NCI-H1436 treated with DMSO at 0.1 percent for 48 hours (cell line): ENCODE data around the gene TRIM49D1.
"Not testable (repeated sequence)": the region's sequence is repeated elsewhere in the genome, so short reads cannot be mapped to it uniquely, and the experiment has no call there.

Experiments used
- DNase-seq: peaks from one replicate; lab custom pipeline; 2025; lab: John Stamatoyannopoulos, UW

The TRIM49D1 gene, protein sequence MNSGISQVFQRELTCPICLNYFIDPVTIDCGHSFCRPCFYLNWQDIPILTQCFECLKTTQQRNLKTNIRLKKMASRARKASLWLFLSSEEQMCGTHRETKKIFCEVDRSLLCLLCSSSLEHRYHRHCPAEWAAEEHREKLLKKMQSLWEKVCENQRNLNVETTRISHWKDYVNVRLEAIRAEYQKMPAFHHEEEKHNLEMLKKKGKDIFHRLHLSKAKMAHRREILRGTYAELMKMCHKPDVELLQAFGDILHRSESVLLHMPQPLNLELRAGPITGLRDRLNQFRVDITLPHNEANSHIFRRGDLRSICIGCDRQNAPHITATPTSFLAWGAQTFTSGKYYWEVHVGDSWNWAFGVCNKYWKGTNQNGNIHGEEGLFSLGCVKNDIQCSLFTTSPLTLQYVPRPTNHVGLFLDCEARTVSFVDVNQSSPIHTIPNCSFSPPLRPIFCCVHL

GRCh38 chr11:89922195-89922660 lies at the start of gene TRIM49D1:
TSS of gene TRIM49D1 (minus strand) at chr11:89922245. CDS start at chr11:89917710, 4,535 bp downstream.
- no peak for DNase-seq

- not testable (repeated sequence) for DNase-seq
Observed at GRCh38 chr11:89965737-89966136, 43.7 kb upstream of the TRIM49D1 start, which contains the start of gene TRIM64. TSS of gene TRIM64 (plus strand) at chr11:89966037. CDS start at chr11:89968504, 2,467 bp downstream.

DNA sequence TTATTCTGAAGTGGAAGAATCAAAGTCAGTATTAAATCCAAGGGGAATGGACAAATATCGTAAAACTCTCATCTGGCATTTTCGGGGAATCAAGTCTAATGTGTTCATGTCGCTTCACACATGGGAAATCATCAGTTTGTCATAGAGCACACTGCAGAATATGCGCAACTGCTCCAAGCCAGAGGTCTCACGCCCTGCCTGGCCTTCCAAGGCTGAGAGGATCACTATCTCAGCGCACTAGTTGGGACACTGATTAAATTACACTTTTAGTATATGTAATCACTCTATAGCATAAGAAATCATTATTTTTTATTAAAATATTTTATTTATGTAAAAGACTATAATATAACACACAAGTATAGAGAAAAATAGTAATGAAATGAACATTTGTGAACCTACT lies 38.8 kb upstream of the TRIM49D1 start:
- DNase-seq, result not testable (repeated sequence)

GRCh38 chr11:89923764-89924163 lies 1.7 kb upstream of the TRIM49D1 start, which contains the start of gene TRIM49D2:
TSS of gene TRIM49D2 (plus strand) at chr11:89924064. CDS start at chr11:89926762, 2,698 bp downstream.
- not testable (repeated sequence) for DNase-seq

DNA sequence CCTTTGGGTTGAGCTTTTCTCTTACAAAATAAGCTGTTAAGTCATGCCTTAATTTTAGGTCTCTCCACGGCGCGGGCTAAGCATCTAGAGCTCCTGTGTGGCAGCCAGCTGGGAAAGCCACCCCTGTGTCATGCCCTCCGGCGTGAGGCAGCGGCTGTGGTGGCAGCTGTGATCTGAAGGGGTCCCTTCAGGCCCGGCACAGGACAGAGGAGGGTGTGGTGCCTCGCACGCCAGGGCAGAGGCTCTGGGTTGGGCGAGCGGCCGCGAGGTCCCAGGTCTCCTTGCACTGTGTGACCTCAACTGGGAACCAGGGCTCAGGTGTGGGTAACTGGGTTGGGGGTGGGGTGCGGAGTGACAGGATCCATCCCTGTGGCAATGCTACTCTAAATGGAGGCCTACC lies 21.2 kb downstream of the TRIM49D1 start:
- DNase-seq, result not testable (repeated sequence)

GRCh38 chr11:89893245-89893644 lies 28.8 kb downstream of the TRIM49D1 start:
- DNase-seq, result not testable (repeated sequence)

DNA sequence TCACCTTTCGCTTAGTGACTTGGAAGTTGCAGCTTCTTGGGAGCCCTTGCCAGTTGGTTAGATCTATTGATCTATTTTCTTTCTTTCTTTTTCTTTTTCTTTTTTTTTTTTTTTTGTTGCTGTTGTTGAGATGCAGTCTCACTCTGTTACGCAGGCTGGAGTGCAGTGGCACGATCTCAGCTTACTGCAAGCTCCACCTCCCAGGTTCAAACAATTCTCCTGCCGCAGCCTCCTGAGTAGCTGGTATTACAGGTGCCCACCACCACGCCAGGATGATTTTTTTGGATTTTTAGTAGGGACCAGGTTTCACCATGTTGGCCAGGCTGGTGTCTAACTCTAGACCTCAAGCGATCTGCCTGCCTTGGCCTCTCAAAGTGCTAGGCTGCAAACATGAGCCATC lies 44.5 kb downstream of the TRIM49D1 start:
- DNase-seq, result not testable (repeated sequence)

- not testable (repeated sequence) for DNase-seq
Observed at GRCh38 chr11:89872588-89872987, 49.5 kb downstream of the TRIM49D1 start.

- DNase-seq, result not testable (repeated sequence)
Observed at GRCh38 chr11:89865223-89865622, 56.8 kb downstream of the TRIM49D1 start.

DNA sequence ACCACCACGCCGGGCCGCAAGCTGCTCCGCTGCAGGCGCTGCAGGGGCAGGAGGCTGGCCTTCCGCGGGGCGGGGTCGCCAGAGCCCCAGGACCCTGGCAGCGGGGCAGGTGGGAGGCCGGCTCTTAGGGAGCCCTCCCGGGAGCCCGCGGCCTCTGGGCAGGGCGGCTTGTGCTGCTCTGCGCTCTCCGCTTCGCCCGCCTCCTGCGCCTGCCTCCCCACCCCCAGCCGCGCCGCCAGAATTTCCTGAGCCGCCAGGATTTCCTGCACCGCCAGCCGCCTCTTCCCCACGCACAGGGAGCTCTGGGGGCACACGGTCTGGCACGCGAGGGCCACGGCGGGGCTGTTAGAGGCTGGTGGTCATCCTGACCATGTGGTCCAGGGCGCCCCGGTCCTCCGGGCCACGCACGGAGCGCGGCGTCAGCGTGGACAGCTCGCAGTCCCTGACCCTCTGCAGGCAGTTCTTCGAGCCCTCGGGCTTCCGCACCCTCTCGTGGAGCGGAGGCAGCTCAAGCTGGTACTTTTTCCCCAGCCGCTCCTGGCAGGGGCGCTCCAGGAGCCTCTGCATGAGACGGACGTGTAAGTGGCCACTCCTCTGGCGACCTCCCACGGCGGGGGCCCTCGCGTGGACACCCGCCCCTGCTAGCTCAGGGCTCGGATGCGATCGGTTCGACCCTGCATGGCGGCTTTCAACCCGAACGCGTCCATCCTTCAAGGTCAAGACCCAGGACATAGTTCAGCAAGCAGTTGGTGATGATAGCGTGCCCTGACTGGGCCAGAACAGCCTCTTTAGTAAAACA lies 57.9 kb downstream of the TRIM49D1 start:
- not testable (repeated sequence) for DNase-seq
